Osteoblast (primary cell): Measurements from ENCODE around the gene CACNB2. TPM values are rescaled to one million over a fixed set of nuclear protein-coding genes. Genes with fewer than 3 reads are reported as not detected.

Experiments used
- DNase-seq: peaks from one replicate; pipeline ENCODE4 v3.0.0; 2011; ENCODE audit warnings: low spot score, mixed read lengths; ENCODE audit not compliant: insufficient read length; ENCODE audit errors: missing footprints
- H2AFZ ChIP-seq: 2 replicates; pipeline ENCODE4 v1.6.0; 2011; ENCODE audit warnings: mild to moderate bottlenecking, low read length
- H3K27ac ChIP-seq: 2 replicates; pipeline ENCODE4 v1.5.1; 2011; ENCODE audit warnings: mild to moderate bottlenecking, low read depth, low read length, moderate library complexity
- H3K27me3 ChIP-seq: 2 replicates; pipeline ENCODE4 v1.6.0; 2012; ENCODE audit warnings: mild to moderate bottlenecking, control low read depth, inconsistent platforms, low read length, moderate library complexity; ENCODE audit not compliant: insufficient read depth
- H3K36me3 ChIP-seq: 2 replicates; pipeline ENCODE4 v1.5.1; 2011; ENCODE audit warnings: mild to moderate bottlenecking, low read length, control low read depth, moderate library complexity; ENCODE audit not compliant: insufficient read depth
- H3K4me1 ChIP-seq: 2 replicates; pipeline ENCODE4 v1.5.1; 2011; ENCODE audit warnings: mild to moderate bottlenecking, low read length, control low read depth, moderate library complexity; ENCODE audit not compliant: insufficient read depth
- H3K4me2 ChIP-seq: 2 replicates; pipeline ENCODE4 v1.6.0; 2011; ENCODE audit warnings: mild to moderate bottlenecking, low read length; ENCODE audit not compliant: insufficient read depth
- H3K4me3 ChIP-seq: fragments of 200-600 bp; sonication (generic); 3 replicates; pipeline ENCODE4 v1.5.1; 2012; ENCODE audit warnings: mild to moderate bottlenecking, low read length, inconsistent platforms; ENCODE audit not compliant: insufficient read depth
- H3K79me2 ChIP-seq: 2 replicates; pipeline ENCODE4 v1.6.0; 2012; ENCODE audit warnings: mild to moderate bottlenecking, low read length, control low read depth, inconsistent platforms; ENCODE audit not compliant: insufficient read depth
- H3K9me3 ChIP-seq: 2 replicates; pipeline ENCODE4 v1.5.1; 2011; ENCODE audit warnings: low read depth, low read length, control low read depth
- H4K20me1 ChIP-seq: 2 replicates; pipeline ENCODE4 v1.6.0; 2012; ENCODE audit warnings: mild to moderate bottlenecking, low read length, control low read depth; ENCODE audit not compliant: insufficient read depth
- CTCF ChIP-seq: IDR thresholded peaks from 2 replicates; pipeline ENCODE4 v1.5.1; 2011; ENCODE audit warnings: mild to moderate bottlenecking, low read depth, low read length, moderate library complexity; ENCODE audit errors: extremely low read depth
- total RNA-seq: library from RNA; depleted of rRNA; stranded (reverse); fragments of >200 nt; gene quantifications from 2 replicates; pipeline ENCODE4 v1.2.3, GENCODE V29; 2012

The CACNB2 gene
- total RNA-seq, 1 donor = under 0.01 TPM

GRCh38 chr10:18290651-18291313 is 150.6 kb downstream of the CACNB2 start:
- Histone ChIP-seq H3K27me3 (no peaks in the 10 kb centered on the region), H3K4me3 (no peak overlapping the region), H2AFZ (no peak overlapping the region), H3K4me1 (no peaks in the 10 kb centered on the region), H3K79me2 (no peaks in the 10 kb centered on the region), H3K36me3 (no peaks in the 10 kb centered on the region), H4K20me1 (no peaks in the 10 kb centered on the region), H3K4me2 (no peak overlapping the region), H3K9me3 (no peaks in the 10 kb centered on the region), H3K27ac (no peak overlapping the region)
- no peak for TF ChIP-seq CTCF
- no peak for DNase-seq

- no peaks in the 10 kb centered on the region for H4K20me1 ChIP-seq
- no peaks in the 10 kb centered on the region for H3K27me3 ChIP-seq
- TF ChIP-seq CTCF = no peak
- no peak overlapping the region for H2AFZ ChIP-seq
- no peak overlapping the region for H3K4me3 ChIP-seq
- H3K27ac ChIP-seq = no peak overlapping the region
- H3K4me2 ChIP-seq = no peak overlapping the region
- DNase-seq = no peak
- no peaks in the 10 kb centered on the region for H3K36me3 ChIP-seq
- no peaks in the 10 kb centered on the region for H3K9me3 ChIP-seq
- H3K4me1 ChIP-seq = no peaks in the 10 kb centered on the region
- no peaks in the 10 kb centered on the region for H3K79me2 ChIP-seq
Measured at GRCh38 chr10:18293536-18294510, 153.6 kb downstream of the CACNB2 start.

- Histone ChIP-seq H3K4me3 (no peak overlapping the region), H3K27me3 (no peaks in the 10 kb centered on the region), H4K20me1 (no peaks in the 10 kb centered on the region), H2AFZ (no peak overlapping the region), H3K27ac (no peak overlapping the region), H3K4me1 (no peaks in the 10 kb centered on the region), H3K36me3 (no peaks in the 10 kb centered on the region), H3K9me3 (no peaks in the 10 kb centered on the region), H3K4me2 (no peak overlapping the region), H3K79me2 (no peaks in the 10 kb centered on the region)
- DNase-seq = no peak
- no peak for TF ChIP-seq CTCF
Measured at GRCh38 chr10:18294633-18295032, 154.4 kb downstream of the CACNB2 start.

GRCh38 chr10:18297659-18298058 is 157.4 kb downstream of the CACNB2 start:
- H3K79me2 ChIP-seq = no peaks in the 10 kb centered on the region
- no peak overlapping the region for H3K4me3 ChIP-seq
- H3K27me3 ChIP-seq = no peaks in the 10 kb centered on the region
- TF ChIP-seq CTCF = no peak
- no peaks in the 10 kb centered on the region for H3K4me1 ChIP-seq
- no peaks in the 10 kb centered on the region for H3K9me3 ChIP-seq
- H3K4me2 ChIP-seq = no peak overlapping the region
- no peak overlapping the region for H3K27ac ChIP-seq
- no peaks in the 10 kb centered on the region for H4K20me1 ChIP-seq
- H2AFZ ChIP-seq = no peak overlapping the region
- no peak for DNase-seq
- no peaks in the 10 kb centered on the region for H3K36me3 ChIP-seq
